H1 (cell line): ENCODE results near the gene MXD3. TPM values are rescaled to one million over a fixed set of nuclear protein-coding genes. Genes with fewer than 3 reads are reported as not detected.

Experiments
- CTCF ChIA-PET: fragments of 300-600 bp; sonication (Branson Sonifier 250); formaldehyde crosslinking; loops from one replicate; lab custom pipeline; 2021; ENCODE audit not compliant: partially characterized antibody; lab: Charles Lee
- POLR2A ChIA-PET: fragments of 300-600 bp; sonication (Branson Sonifier 250); formaldehyde crosslinking; loops from one replicate; lab custom pipeline; 2021; ENCODE audit warnings: inconsistent platforms; ENCODE audit not compliant: partially characterized antibody; lab: Charles Lee
- DNase-seq, 2 experiments: peaks; one replicate each; pipeline versions ENCODE4 v3.0.0 to v3.0.0-alpha.2; 2010 to 2022; ENCODE audit warnings: low spot score in 2 of 2, low read depth in 1 of 2, mixed read lengths in 1 of 2
- FAIRE-seq: peaks from 2 replicates; lab custom pipeline; 2011; peaks lifted over from hg19 to GRCh38; lab: Jason Lieb, UNC
- H2AFZ ChIP-seq: 2 replicates; pipeline ENCODE4 v1.8.1; 2012; ENCODE audit warnings: low read length, inconsistent platforms
- H2AK5ac ChIP-seq: 2 replicates; pipeline ENCODE4 v1.6.1; 2013; ENCODE audit warnings: low read depth, low read length
- H2BK120ac ChIP-seq: replicated peaks from 2 replicates; pipeline ENCODE3; 2013; ENCODE audit warnings: low read depth, low read length, inconsistent platforms
- H2BK12ac ChIP-seq: 2 replicates; pipeline ENCODE4 v1.6.1; 2013; ENCODE audit warnings: low read depth, low read length
- H2BK15ac ChIP-seq: 2 replicates; pipeline ENCODE4 v1.6.1; 2013; ENCODE audit warnings: low read length
- H2BK20ac ChIP-seq: 2 replicates; pipeline ENCODE4 v1.6.1; 2013; ENCODE audit warnings: low read length
- H2BK5ac ChIP-seq: 2 replicates; pipeline ENCODE4 v1.6.1; 2013; ENCODE audit warnings: low read depth, low read length
- H3K14ac ChIP-seq: 2 replicates; pipeline ENCODE4 v1.6.1; 2013; ENCODE audit warnings: inconsistent platforms; ENCODE audit not compliant: insufficient read length
- H3K18ac ChIP-seq: 2 replicates; pipeline ENCODE4 v1.6.1; 2013; ENCODE audit warnings: low read length; ENCODE audit errors: extremely low read depth
- H3K23ac ChIP-seq: 2 replicates; pipeline ENCODE4 v1.6.1; 2013; ENCODE audit warnings: inconsistent platforms; ENCODE audit not compliant: insufficient read length
- H3K23me2 ChIP-seq: 2 replicates; pipeline ENCODE4 v1.6.1; 2013; ENCODE audit warnings: low read depth, low read length
- H3K27ac ChIP-seq: 2 replicates; pipeline ENCODE4 v1.6.1; 2011; ENCODE audit warnings: low read depth, low read length, inconsistent platforms
- H3K27me3 ChIP-seq, 4 experiments: replicated peaks in 1 of 4; 1 replicate in 1 of 4; 2 replicates in 3 of 4; pipeline versions ENCODE4 v1.6.1 to v1.8.1; 2011 to 2013; ENCODE audit warnings: low read length in 3 of 4, mild to moderate bottlenecking in 3 of 4, inconsistent platforms in 2 of 4, mixed read lengths in 2 of 4, moderate library complexity in 1 of 4; ENCODE audit not compliant: control insufficient read depth in 3 of 4, insufficient read depth in 3 of 4; ENCODE audit errors: extremely low read depth in 1 of 4
- H3K36me3 ChIP-seq, 4 experiments: 2 replicates each; pipeline versions ENCODE4 v1.6.1 to v1.8.1; 2011 to 2013; ENCODE audit warnings: mild to moderate bottlenecking in 4 of 4, low read length in 3 of 4, moderate library complexity in 2 of 4, control low read depth in 1 of 4, inconsistent platforms in 1 of 4; ENCODE audit not compliant: insufficient read depth in 4 of 4, control insufficient read depth in 2 of 4
- H3K4ac ChIP-seq: replicated peaks from 2 replicates; pipeline ENCODE3; 2013; ENCODE audit warnings: low read length, low read depth, mixed read lengths, inconsistent platforms; ENCODE audit not compliant: insufficient read length
- H3K4me1 ChIP-seq, 4 experiments: replicated peaks in 1 of 4; 1 replicate in 1 of 4; 2 replicates in 3 of 4; pipeline versions ENCODE4 v1.6.1 to v1.8.1; 2011 to 2013; ENCODE audit warnings: low read length in 3 of 4, inconsistent platforms in 2 of 4, mixed read lengths in 1 of 4; ENCODE audit not compliant: insufficient read depth in 4 of 4, control insufficient read depth in 3 of 4
- H3K4me2 ChIP-seq, 2 experiments: 2 replicates each; pipeline versions ENCODE4 v1.6.1 to v1.8.1; 2011 to 2013; ENCODE audit warnings: low read depth in 2 of 2, low read length in 2 of 2, control low read depth in 1 of 2, inconsistent platforms in 1 of 2, mild to moderate bottlenecking in 1 of 2; ENCODE audit not compliant: insufficient read depth in 1 of 2
- H3K4me3 ChIP-seq, 4 experiments: fragments of 200-600, 300-600 bp in 1 of 4; sonication (generic), shearing (Covaris generic), sonication (Bioruptor Twin) in 1 of 4; 2 replicates each; pipeline versions ENCODE4 v1.5.1 to v1.8.1; 2011 to 2016; ENCODE audit warnings: low read length in 4 of 4, low read depth in 3 of 4, control low read depth in 2 of 4, inconsistent platforms in 2 of 4, mild to moderate bottlenecking in 2 of 4, mixed read lengths in 1 of 4, moderate library complexity in 1 of 4; ENCODE audit not compliant: insufficient read depth in 2 of 4; ENCODE audit errors: extremely low read depth in 1 of 4
- H3K56ac ChIP-seq: replicated peaks from 2 replicates; pipeline ENCODE3; 2013; ENCODE audit warnings: low read depth, mild to moderate bottlenecking, mixed read lengths, low read length, inconsistent platforms; ENCODE audit not compliant: insufficient read length
- H3K79me1 ChIP-seq: 2 replicates; pipeline ENCODE4 v1.6.1; 2013; ENCODE audit warnings: low read depth, low read length, control low read depth
- H3K79me2 ChIP-seq, 2 experiments: 2 replicates each; pipeline versions ENCODE4 v1.6.1 to v1.8.1; 2012 to 2013; ENCODE audit warnings: low read length in 2 of 2, mild to moderate bottlenecking in 2 of 2, inconsistent platforms in 1 of 2; ENCODE audit not compliant: insufficient read depth in 2 of 2, control insufficient read depth in 1 of 2
- H3K9ac ChIP-seq, 4 experiments: replicated peaks in 1 of 4; 1 replicate in 1 of 4; 2 replicates in 3 of 4; pipeline versions ENCODE4 v1.6.1 to v1.8.1; 2011 to 2013; ENCODE audit warnings: low read depth in 3 of 4, low read length in 3 of 4, control low read depth in 2 of 4, mild to moderate bottlenecking in 2 of 4, moderate library complexity in 2 of 4, inconsistent platforms in 1 of 4; ENCODE audit errors: extremely low read depth in 1 of 4
- H3K9me3 ChIP-seq, 2 experiments: 2 replicates each; pipeline versions ENCODE4 v1.6.1 to v1.8.1; 2012 to 2013; ENCODE audit warnings: mild to moderate bottlenecking in 2 of 2, moderate library complexity in 2 of 2, control low read depth in 1 of 2, inconsistent platforms in 1 of 2, low read depth in 1 of 2, low read length in 1 of 2, mixed read lengths in 1 of 2; ENCODE audit not compliant: insufficient read depth in 2 of 2
- H4K20me1 ChIP-seq, 2 experiments: replicated peaks in 1 of 2; 2 replicates each; pipeline versions ENCODE3 to v1.8.1; 2011 to 2013; ENCODE audit warnings: inconsistent platforms in 2 of 2, low read length in 2 of 2, mild to moderate bottlenecking in 1 of 2; ENCODE audit not compliant: insufficient read depth in 2 of 2, control insufficient read depth in 1 of 2
- H4K5ac ChIP-seq: 2 replicates; pipeline ENCODE4 v1.6.1; 2013; ENCODE audit warnings: low read length, low read depth, mixed read lengths, inconsistent platforms; ENCODE audit not compliant: insufficient read length
- H4K8ac ChIP-seq: 2 replicates; pipeline ENCODE4 v1.8.0; 2013; ENCODE audit warnings: mild to moderate bottlenecking, moderate library complexity, low read length, inconsistent platforms; ENCODE audit not compliant: insufficient read depth; ENCODE audit errors: extremely low read depth
- H4K91ac ChIP-seq: replicated peaks from 2 replicates; pipeline ENCODE3; 2013; ENCODE audit warnings: low read length, mixed read lengths, inconsistent platforms; ENCODE audit not compliant: insufficient read length
- POLR2AphosphoS5 ChIP-seq: IDR thresholded peaks from 2 replicates; pipeline ENCODE4 v1.6.1; 2011; ENCODE audit warnings: low read depth, low read length
- TEAD4 ChIP-seq: IDR thresholded peaks from 2 replicates; pipeline ENCODE4 v1.6.1; 2012; ENCODE audit warnings: low read depth, low read length, inconsistent platforms, mixed read lengths
- WGBS, 2 experiments: shearing (Covaris generic) in 1 of 2; methylation state at CpG; one replicate each; pipeline versions ENCODE4 v1.1.6 to v1.1.7; 2013 to 2015; ENCODE audit warnings: low lambda C conversion rate in 2 of 2, mixed read lengths in 2 of 2, inconsistent platforms in 1 of 2, low coverage in 1 of 2, missing lambda C conversion rate in 1 of 2; ENCODE audit not compliant: insufficient replicate concordance in 2 of 2, insufficient coverage in 1 of 2, insufficient read length in 1 of 2; ENCODE audit errors: extremely low coverage in 1 of 2, missing lambda C conversion rate in 1 of 2; 5-methylcytosine and 5-hydroxymethylcytosine counted together
- polyA plus RNA-seq, 7 experiments: library from polyadenylated mRNA; depleted of rRNA in 3 of 7; stranded (reverse) in 5 of 7; unstranded in 2 of 7; fragments of >200 nt in 5 of 7; fragments of 200-250 nt in 2 of 7; gene quantifications; 1 replicate in 5 of 7; 2 replicates in 1 of 7; 4 replicates in 1 of 7; pipeline versions ENCODE4 v1.2.1 to v1.2.3, GENCODE V29; 2011 to 2013; ENCODE audit warnings: missing spikeins in 2 of 7, mixed read lengths in 2 of 7
- total RNA-seq: library from RNA; stranded (reverse); fragmentation: NEBNext Ultra II Directional; extraction: Animal tissue kit (Norgen Biotek cat#: 25700); gene quantifications from 2 replicates; pipeline ENCODE4 v1.2.1, GENCODE V29; 2021

The MXD3 gene
- total and polyA plus RNA-seq, 2 of the 8 experiments (the other 6 are each of a cell fraction or from before 2014, with no cell fraction given), result 6.5 to 7.7 TPM

DNA sequence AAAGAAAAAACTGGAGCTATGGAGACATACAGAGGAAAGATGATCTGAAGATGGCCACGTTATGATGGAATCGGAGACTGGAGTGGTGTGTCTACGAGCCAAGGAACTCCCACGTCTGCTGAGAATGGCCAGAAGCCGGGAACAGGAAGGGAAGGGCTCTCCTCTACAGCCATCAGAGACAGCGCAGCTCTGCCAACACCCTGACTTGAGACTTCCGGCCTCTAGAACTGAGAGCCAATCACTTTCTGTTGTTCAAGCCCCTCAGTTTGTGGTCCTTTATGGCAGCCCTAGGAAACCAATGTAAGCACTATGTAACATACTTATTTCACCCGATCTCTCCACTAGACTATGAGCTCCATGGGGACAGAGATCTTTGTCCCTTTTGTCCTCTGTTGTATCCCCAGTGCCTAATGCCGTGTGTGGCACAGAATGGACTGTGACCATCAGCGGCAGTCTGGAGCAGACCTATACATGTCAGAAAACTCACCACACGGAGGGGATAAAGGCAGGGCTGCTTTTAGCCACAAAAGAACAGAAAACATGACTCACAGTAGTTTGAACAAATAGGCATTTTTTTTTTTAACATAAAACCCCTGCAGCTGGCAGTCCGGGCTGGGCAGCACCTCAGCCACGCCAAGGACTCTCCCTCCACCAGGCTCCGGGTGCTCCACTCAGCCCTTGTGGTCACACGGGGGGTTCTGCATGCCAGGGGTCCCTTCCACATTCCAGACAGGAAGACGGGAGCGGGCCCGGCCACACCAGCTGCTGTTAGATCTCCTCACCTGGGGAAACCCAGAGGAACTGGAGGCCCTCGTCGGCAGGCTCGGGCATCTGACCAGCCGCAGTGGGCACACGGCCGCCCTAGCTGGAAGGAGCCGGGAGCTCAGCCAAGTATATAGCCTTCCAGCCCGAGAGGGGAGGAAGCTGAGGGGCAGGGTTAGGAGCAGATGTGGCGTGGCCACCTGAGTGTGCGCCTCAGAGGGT lies 16.1 kb upstream of the MXD3 start:
- Histone ChIP-seq H2BK12ac (peak overlapping the region; percentile 27; the same call in 1 of the 2 replicates), H3K4ac (no peak overlapping the region), H3K23me2 (no peaks in the 10 kb centered on the region), H3K4me1 (peaks cover 0 to 7% (median 2%) of the 10 kb centered on the region in 4 experiments; a peak in 5 of 7 replicates), H2AK5ac (no peak overlapping the region; the same call in none of the 2 replicates), H4K91ac (peak overlapping the region; percentile 7), H4K20me1 (peaks cover 0 to 2% of the 10 kb centered on the region in 2 experiments), H3K79me1 (no peaks in the 10 kb centered on the region), H3K4me3 (no peak overlapping the region), H3K36me3 (peaks cover 0 to 9% (median 4%) of the 10 kb centered on the region in 4 experiments; a peak in 5 of 8 replicates), H2BK20ac (no peak overlapping the region), H3K23ac (no peak overlapping the region), H3K18ac (no peak overlapping the region; the same call in 1 of the 2 replicates), H2AFZ (no peak overlapping the region), H4K5ac (no peak overlapping the region), H2BK15ac (peak overlapping the region; percentile 29; the same call in 1 of the 2 replicates), H3K27ac (no peak overlapping the region), H2BK120ac (no peak overlapping the region), H3K14ac (no peak overlapping the region), H4K8ac (no peak overlapping the region; the same call in 1 of the 2 replicates), H2BK5ac (peak overlapping the region; percentile 27; the same call in 1 of the 2 replicates), H3K9me3 (no peaks in the 10 kb centered on the region), H3K9ac (no peak overlapping the region), H3K79me2 (no peaks in the 10 kb centered on the region), H3K56ac (no peak overlapping the region), H3K27me3 (no peaks in the 10 kb centered on the region), H3K4me2 (no peak overlapping the region)
- TF ChIP-seq TEAD4 (0 out of 2 replicates have a peak, but pooled peaks have one; percentile 21), POLR2AphosphoS5 (no peak)
- 90% methylated on average over 28 of the region's 28 CpGs; no CpG with 5 or more reads in 1 of the 2 experiments for WGBS, 2 experiments
- POLR2A ChIA-PET, result interaction anchor here (0.8 to 2.0 kb wide), 7 partner anchors 8 to 145 kb away, joined by 3 to 7 read pairs (median 4); partner anchors contain the start of gene LMAN2
- DNase-seq, result no peak
- FAIRE-seq, result no peak
- CTCF ChIA-PET, result interaction anchor here (0.7 to 2.5 kb wide), 11 partner anchors 9 to 194 kb away, joined by 3 to 18 read pairs (median 4); partner anchors contain the start of gene LMAN2
